GM12878 (cell line): ENCODE measurements around the gene TTLL11.

Experiments used
- CHD4 ChIP-seq: fragments of 200-600 bp; sonication (generic); IDR thresholded peaks from 2 replicates; pipeline ENCODE4 v1.6.1; 2016; ENCODE audit warnings: mild to moderate bottlenecking
- EGR1 ChIP-seq, 2 experiments: IDR thresholded peaks; 1 replicate in 1 of 2; 2 replicates in 1 of 2; pipeline ENCODE4 v1.6.1; 2011 to 2012; ENCODE audit warnings: low read depth in 2 of 2, low read length in 2 of 2, borderline replicate concordance in 1 of 2, mild to moderate bottlenecking in 1 of 2, moderate library complexity in 1 of 2
- MEF2A ChIP-seq: IDR thresholded peaks from 2 replicates; pipeline ENCODE4 v1.6.1; 2011; ENCODE audit warnings: low read depth, mild to moderate bottlenecking, low read length, moderate library complexity; ENCODE audit not compliant: insufficient read depth
- STAT1 ChIP-seq: fragments of 450-650 bp; conservative IDR thresholded peaks from 2 replicates; pipeline ENCODE4 v1.6.1; 2014; ENCODE audit warnings: antibody characterized with exemption, mild to moderate bottlenecking

GRCh38 chr9:122033775-122034373 is 59.2 kb downstream of the TTLL11 start:
- TF ChIP-seq MEF2A = no peak
- TF ChIP-seq STAT1 = no peak
- no peak for TF ChIP-seq CHD4
- no peak for TF ChIP-seq EGR1 (IDR thresholded peaks at IDR 0.05; ENCODE audit: borderline replicate concordance in 1 of 2, low read depth in 2 of 2, low read length in 2 of 2)
